HG03139 (cell line): ENCODE data around the gene SERPINB8.

Experiments used
- ATAC-seq: cut with Tn5 transposase; IDR thresholded peaks from one replicate; pipeline ENCODE4 v1.9.1; 2021; ENCODE audit not compliant: unreplicated experiment

Gene SERPINB8

DNA sequence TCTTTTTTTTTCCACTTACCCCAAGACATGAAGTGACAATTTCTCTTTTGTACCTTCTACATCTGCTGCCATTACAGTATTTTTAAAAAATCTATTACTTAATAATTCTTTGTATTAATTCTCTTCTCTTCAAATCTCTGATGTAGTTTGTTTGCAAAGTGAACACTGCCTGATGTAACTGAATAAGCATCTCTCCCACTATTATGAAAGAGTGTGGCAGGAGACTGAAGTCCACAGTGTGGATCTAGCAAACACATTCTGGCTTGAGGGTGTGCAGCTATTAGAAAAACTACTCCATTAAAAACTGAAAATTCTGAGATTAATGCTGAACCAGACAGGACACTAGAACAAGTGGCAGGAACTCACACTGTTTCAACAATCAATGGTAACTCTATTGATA, 5.0 kb upstream of the SERPINB8 start:
- ATAC-seq = no peak

DNA sequence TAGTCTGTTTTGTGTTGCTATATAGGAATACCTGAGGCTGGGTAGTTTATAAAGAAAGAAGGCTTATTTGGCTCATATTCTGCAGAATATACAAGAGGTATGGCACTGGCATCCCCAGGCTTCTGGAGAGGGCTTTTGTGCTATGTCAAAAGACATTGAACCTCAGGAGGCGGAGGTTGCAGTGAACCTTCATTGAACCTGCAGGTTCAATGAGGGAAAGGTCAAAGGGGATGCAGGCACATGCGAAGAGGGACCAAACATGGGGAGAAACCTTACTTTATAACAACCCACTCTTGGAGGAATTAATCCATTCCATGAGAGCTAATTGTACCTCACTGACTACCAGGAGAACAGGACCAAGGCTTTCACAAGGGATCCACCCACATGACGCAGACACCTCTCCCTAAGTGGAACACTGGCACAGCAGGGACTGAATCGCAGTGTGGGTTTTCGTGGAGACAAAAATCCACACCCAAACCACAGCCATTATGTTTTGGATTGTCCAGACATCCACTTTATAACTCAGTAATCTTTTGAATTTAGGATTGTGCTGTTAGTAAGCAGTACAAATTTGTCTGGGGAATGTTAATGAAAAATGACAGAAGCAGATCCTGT, 4.1 kb upstream of the SERPINB8 start:
- no peak for ATAC-seq

DNA sequence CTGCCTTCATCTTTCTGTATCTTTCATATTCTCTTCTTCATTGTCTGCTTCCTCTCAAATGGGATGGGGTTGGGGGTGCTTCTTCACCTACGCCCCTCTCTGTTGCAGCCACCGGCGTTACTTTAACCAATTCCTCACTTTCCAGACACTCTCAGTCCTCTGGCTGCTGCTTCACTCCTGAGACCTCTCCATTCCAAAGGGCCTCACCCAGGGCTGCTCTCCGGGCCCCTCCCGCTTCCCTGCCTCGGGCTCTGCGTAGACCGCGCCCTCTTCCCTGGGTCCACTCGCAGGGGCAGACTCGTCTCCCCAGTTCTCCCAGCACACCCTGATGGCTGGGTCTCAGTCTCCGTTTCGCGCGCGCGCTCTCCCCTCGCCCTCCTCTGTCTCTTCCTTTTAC, 926 bp downstream of the SERPINB8 start:
- ATAC-seq = peak; percentile 6

DNA sequence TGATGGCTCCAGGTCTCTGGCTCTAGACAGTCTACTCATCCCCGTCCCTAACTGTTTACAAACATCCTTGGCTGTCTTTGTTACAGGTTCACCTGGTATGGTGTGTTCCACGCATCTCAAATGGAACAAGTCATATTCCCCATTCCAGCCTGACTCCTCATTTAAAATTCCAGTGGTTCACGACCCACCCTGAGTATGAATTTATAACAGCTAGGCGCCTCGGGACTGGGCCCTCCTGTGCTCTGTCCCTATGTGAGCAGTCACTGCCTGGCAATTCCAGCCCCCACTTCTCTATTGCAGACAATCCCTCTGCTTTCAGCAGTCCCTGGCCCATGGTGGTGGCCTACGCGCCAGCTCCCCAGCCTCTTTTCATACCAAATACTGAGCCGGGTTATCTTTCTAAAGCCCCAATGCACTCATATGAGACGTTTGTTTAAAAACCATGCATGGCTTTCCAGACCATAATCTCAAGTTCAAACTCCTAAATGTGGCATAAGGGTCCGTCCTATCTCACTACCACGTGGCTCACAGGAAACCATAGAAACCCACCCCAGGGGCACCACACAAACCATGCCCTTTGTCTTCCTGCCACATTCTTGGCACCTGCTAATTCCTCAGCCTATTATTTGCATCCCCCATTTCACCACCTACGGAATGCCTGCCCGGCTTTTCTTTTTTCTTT, 1.6 kb downstream of the SERPINB8 start:
- ATAC-seq = no peak

DNA sequence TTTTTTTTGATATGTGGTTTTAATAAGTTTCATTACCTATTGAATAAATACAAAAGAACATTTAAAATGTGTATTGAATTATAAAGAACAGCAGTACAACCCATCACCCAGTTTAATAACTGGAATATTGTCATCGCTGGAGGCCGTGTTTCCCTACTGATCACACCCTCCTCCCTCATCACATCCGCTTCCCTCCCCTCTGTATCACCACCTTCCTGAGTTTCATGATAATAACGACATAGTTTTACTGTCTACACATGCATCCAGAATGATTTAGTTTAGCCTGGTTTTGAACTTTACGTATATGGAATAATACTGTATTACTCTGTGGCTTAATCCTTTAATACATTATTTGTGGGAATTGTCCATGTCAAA, 2.1 kb downstream of the SERPINB8 start:
- ATAC-seq = no peak

DNA sequence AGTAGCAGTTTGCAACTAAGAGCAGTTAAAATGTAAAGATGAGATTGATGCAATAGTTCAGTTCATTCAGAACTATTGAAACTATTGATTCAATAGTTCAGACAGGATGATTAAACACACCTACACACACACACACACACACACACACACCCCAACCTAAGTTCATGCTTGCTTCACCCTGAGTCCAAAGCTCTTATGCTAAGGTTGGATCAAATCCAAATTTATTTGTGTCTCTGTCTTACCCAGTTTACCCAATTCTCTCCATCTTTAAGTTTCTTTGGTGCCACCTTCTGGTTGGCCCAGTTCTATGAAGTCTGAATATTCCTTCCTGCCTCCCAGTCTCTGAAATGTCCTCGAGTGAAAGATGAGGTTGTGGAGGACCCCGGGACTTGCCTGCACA, 5.1 kb downstream of the SERPINB8 start:
- ATAC-seq = no peak

DNA sequence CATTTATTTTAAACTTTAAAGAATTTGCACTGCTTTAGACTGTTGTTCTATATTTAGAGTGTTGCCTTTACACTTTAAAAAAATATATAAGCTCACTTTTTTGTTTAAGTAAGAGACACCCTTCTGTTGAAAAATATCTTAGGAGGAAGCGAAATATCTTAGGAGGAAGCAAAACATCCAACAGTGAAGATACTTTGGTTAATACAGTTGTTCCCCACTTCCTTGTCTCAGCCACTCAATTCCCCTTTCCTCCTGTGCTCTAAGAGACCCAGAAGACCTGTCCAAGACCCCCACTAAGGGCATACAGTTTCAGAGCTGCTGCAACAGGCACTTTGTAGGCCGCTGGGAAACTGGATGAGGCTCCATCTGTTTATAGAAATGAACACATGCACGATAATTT, 5.7 kb downstream of the SERPINB8 start:
- no peak for ATAC-seq

DNA sequence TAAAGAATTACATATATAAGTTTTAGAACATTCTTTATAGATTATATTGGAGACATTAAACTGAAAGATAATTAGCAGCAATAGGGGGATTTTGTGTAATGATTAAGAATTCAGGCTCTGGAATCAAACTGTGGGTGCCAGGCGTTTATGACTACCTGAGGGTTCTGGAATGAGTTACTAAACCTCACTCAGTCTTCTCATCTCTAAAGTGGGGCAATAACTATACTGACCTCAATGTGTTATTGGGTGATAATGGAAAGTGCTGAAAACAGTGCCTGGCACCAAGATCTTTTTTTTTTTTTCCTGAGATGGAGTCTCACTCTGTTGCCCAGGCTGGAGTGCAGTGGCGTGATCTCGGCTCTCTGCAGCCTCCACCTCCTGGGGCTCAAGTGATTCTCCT, 7.2 kb downstream of the SERPINB8 start:
- ATAC-seq = no peak

DNA sequence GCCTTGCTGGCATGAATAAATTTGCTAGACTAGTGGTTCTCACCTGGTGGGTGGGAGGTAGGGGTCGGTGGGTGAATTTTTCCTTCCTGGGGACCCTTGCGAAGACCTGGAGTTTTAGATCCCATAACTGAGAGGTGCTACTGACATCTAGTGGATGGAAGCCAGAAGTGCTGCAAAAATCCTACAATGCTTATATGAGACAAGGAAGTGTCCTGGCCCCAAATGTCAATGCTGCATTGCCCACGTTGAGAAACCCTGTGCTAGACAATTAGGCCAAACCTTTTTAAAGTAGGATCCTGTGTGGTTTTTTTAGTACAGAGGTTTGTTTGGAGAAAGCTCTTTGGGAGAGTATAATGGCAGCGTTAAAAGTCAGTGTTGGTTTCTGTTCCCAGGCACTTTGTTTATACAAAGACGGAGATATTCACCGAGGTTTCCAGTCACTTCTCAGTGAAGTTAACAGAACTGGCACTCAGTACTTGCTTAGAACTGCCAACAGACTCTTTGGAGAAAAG, 9.6 kb downstream of the SERPINB8 start:
- ATAC-seq = peak; percentile 64

DNA sequence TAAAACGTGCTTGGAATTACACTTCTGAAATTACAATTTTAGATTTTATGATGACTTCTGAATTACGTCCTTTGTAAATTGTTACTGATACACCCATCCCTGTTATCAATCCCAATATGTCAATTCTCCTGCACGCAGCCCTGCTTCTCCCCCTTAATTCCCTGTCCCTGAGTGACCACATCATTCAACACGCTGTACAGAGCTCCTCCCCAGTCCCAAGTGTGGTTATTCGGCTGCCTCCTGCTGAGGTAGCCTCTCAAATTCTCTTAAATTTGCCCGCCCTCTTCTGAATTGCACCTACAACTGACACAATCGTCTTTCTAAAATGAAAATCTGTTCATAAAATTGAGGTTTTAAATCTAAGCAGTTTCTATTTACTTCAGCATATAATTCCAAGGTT, 10.1 kb downstream of the SERPINB8 start:
- ATAC-seq = no peak

DNA sequence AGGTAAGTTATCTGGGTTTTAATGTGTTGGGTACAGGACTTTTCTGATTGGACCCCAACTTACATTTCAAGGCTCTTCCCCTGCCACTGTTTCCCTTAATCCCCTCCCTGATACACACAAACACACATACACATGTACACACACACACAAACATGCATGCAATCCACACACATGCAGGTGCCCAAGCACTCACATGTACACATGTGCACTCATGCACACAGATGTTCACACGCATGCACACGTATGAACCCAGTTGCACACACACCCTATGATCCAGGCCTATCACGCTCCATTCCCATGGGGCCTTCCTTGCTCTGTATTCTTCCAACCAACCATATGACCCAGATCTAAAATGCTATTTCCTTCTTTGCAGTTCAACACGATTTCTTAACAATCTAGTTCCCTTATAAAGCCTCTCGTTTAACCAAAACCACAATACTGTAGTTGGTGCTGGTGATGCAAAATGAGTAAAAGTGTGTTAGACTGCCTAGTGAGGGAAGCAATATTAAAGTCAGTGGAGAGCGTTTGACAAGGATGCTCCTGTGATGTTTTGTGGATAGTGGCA, 11.1 kb downstream of the SERPINB8 start:
- ATAC-seq = no peak

DNA sequence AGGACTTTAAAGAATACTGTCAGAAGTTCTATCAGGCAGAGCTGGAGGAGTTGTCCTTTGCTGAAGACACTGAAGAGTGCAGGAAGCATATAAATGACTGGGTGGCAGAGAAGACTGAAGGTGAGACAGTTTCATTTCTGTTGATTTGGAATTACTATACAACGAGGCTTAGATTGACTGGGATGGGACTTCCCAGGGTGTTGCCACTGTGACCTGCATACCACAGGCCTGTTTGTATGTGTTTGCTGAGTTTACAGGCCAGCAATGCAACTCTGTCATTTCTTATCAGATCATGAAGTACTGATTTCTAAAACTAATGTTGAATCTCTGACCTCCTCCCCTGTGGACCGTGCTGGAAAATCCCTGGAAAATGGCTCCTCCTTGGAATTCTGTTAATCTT, 11.8 kb downstream of the SERPINB8 start:
- no peak for ATAC-seq

DNA sequence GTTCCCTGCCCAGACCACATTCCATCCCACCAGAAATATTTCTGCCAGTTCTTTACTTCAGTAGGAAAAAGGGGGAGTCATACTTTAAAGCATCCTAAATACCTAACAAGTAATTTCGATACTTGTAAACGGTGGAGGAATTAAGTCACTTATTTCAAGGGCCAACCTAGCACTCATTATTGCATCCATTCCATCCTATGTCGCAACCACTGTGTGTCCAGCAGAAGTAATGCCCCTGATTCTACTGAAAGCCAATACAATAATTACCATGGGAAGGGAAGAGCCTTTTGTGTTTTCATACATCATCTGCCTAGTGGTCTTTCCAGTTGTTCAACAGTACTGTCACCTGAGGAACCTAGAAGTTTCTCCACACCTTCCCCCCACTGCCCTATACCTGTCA, 12.5 kb downstream of the SERPINB8 start:
- no peak for ATAC-seq

DNA sequence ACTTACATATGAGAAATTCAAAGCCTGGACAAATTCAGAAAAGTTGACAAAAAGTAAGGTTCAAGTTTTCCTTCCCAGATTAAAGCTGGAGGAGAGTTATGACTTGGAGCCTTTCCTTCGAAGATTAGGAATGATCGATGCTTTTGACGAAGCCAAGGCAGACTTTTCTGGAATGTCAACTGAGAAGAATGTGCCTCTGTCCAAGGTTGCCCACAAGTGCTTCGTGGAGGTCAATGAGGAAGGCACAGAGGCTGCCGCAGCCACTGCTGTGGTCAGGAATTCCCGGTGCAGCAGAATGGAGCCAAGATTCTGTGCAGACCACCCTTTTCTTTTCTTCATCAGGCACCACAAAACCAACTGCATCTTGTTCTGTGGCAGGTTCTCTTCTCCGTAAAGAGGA, 17.0 kb downstream of the SERPINB8 start:
- ATAC-seq = no peak

DNA sequence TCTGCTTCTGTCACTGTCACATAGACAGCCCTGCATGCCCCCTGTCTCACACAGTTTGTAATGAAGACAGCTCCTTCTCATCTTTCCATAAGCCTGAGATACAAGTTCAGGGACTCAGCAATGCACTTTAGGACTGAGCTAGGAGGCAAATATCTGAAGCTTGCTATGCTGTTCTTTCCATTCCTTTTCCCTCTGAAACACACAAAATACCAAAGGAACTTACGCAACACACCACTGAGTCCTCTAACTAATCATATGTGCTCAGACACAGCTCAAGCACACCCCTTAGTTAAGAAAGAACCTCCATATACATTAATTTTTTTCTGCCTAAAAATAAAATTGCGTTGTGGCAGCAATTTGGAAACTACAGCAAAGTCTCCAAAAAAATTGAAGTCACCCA, 17.9 kb downstream of the SERPINB8 start:
- no peak for ATAC-seq

DNA sequence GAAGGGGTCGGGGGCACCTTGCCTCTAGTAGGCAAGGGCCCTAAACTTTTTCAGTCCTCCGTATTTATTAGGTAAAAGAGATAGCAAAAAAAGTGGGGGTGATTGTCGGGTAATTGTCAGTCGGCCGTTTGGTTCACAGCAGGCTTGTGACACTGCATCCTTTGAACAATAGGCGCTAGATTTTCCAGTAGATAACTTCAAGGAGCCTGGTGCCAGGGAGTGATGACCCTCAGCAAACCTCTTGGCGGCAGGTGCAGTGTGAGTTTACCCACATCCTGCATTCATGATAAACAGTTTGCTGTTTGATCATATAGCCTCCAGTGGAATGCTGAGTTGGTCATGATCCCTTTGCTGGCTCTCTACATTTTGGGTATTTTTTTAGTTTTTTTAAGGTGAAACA, 22.9 kb downstream of the SERPINB8 start:
- no peak for ATAC-seq

DNA sequence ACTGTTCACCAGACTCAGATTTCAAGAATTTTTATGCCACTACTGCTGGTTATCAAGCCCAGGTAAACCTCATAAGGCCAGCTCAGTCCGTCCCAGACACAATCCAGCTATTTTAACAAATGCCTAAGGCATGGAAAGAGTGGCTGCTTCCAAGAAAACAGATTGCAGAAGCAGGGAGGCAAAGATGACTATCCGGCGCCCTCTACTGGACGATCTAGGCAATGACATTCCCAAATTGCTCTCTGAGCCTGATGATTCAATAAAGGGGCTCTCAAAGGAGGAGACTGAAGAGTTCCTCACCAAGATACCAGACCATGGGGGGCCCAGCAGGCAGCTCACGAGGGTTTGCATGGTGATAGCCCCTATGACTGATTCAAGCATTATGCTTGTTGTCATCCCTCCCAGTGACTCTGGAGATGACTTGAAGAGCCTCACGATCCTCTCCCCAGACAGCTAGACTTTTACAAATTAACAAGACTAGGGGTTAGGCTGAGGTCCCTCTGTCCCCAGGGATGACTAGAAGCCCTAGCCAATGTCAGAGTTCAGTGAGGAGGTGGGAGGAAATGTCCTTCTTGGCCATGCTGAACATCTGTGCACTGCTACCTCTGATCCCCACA, 25.0 kb downstream of the SERPINB8 start:
- no peak for ATAC-seq

DNA sequence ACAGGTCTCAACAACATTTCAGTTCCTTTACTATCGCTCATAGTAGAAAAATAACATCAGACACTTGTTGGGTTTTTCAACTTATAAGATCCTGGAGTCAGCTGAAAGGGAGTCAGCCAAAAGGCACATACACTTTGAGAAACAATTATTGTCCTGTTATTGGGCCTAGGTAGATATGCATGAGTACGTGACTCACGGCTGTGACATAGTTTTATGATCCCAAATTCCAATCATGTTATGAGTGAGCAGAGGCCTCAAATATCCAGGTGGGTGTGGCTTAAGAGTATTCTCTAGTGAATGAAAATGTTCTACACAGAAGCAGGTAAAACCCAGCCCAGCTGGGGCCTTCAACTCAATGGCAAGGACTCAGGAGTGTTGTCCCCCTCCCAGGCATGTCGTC, 27.2 kb downstream of the SERPINB8 start:
- no peak for ATAC-seq

DNA sequence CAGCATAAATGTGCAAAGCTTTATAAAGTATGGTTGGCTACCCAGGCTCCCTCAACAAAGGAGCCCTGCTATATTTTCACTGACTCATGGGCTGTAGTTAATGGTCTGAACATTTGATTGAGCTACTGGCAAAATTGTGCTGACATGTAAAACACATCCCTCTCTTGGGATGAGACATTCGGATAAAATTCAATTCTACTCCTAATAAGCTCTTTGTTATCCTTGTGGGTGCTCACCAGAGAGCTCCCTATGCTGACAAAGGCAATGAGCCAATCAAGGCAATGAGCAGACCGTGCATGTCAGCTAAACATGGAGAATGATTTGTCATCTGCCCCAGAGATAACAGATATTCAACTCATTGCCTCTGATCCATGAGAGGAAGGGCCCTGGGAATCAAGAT, 27.7 kb downstream of the SERPINB8 start:
- no peak for ATAC-seq

DNA sequence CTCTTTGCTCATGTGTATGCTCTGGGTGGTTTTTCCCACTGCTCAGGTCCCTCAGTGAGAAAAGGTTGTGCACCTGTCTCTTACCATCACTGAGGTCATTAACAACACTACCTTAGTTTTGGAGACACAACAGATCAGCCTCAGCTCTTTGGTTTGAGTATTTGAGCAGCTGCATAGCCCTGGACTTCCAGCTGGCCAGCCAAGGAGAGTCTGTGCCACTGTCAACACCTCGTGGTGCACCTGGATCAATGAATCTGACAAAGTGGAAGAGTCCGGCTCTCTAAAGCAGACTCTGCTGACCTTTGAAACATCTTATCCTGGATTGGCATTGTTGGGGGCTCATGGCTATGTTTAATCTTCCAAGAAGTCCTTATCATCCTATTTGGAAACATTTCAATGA, 30.0 kb downstream of the SERPINB8 start:
- ATAC-seq = no peak

DNA sequence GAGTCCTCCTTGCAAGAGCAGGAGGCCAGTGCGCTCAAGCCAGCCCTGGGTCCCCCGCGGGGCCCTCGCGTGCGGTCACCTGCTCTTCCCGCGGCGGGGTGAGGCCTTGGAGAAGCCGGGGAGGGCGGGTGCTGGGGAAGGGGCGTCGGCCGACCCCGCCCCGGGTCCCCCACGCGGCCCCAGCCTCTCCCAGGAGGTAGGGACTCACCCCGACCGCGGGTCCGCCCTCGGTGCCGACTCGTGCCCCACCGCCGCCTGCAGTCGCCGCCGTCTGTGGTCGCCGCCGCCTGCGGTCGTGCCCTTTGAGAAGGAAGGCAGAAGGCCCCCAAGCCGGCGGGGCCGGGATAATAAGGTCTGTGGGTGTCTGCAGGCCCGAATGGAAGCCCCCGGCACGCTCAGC, 32.7 kb downstream of the SERPINB8 start:
- ATAC-seq = no peak

DNA sequence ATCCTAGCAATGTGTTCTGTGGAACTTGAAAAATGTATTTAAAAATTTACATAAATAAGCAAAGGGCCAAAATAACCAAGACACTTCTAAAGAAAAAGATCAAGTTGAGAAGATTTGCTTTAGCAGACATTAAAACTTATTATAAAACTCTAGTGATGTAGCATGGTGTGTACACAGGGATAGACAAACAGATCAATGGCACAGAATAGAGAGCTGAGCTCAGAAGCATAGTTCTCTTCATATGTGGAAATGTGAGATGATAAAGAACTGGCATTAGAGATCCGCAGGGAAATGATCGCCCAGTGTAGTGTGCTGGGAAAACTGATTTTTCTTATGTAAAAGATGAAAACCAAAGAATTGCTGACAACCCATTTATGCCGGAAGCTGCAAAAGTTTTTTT, 39.4 kb downstream of the SERPINB8 start:
- no peak for ATAC-seq
